Right atrium auricular region (tissue), 2 donors: ENCODE data around the gene ZNF552. TPM values are rescaled to one million over a fixed set of nuclear protein-coding genes. Genes with fewer than 3 reads are reported as not detected.
"Not testable (repeated sequence)": the region's sequence is repeated elsewhere in the genome, so short reads cannot be mapped to it uniquely, and the experiment has no call there.

Experiments used
- DNase-seq: peaks from one replicate; pipeline ENCODE4 v3.0.0-alpha.2; 2019; ENCODE audit warnings: low spot score
- H3K27ac ChIP-seq, 2 donors: fragments of 200-600 bp; sonication (generic); 1 replicate in 1 of 2; 2 replicates in 1 of 2; pipeline ENCODE4 v1.5.1; 2016 to 2019
- H3K27me3 ChIP-seq, 2 donors: fragments of 200-600 bp; sonication (generic); one replicate each; pipeline versions ENCODE4 v1.5.1 to v1.6.0; 2017 to 2019
- H3K36me3 ChIP-seq: fragments of 200-600 bp; sonication (generic); one replicate; pipeline ENCODE4 v1.5.1; 2016
- H3K4me1 ChIP-seq, 2 donors: fragments of 200-600 bp; sonication (generic); one replicate each; pipeline versions ENCODE4 v1.5.1 to v1.6.0; 2017 to 2019
- H3K4me3 ChIP-seq, 2 donors: fragments of 200-600 bp; sonication (generic); 1 replicate in 1 of 2; 2 replicates in 1 of 2; pipeline ENCODE4 v1.5.1; 2017 to 2019; ENCODE audit warnings: mild to moderate bottlenecking in 1 of 2, moderate library complexity in 1 of 2
- H3K9me3 ChIP-seq, 2 donors: fragments of 200-600 bp; sonication (generic); one replicate each; pipeline ENCODE4 v1.5.1; 2019
- total RNA-seq, 2 donors: library from RNA; depleted of rRNA; stranded (reverse); fragments of >200 nt; gene quantifications; one replicate each; pipeline ENCODE4 v1.1.0, GENCODE V29; 2016
- TF ChIP-seq, protein P1 (sequence below), 2 donors: fragments of 200-600 bp; sonication (generic); IDR thresholded peaks; one replicate each; pipeline ENCODE4 v1.5.1; 2019; ENCODE audit warnings: antibody characterized with exemption in 2 of 2

ZNF552 gene
- total RNA-seq, 2 donors from 2014 or later = 1.0 to 5.3 TPM

DNA sequence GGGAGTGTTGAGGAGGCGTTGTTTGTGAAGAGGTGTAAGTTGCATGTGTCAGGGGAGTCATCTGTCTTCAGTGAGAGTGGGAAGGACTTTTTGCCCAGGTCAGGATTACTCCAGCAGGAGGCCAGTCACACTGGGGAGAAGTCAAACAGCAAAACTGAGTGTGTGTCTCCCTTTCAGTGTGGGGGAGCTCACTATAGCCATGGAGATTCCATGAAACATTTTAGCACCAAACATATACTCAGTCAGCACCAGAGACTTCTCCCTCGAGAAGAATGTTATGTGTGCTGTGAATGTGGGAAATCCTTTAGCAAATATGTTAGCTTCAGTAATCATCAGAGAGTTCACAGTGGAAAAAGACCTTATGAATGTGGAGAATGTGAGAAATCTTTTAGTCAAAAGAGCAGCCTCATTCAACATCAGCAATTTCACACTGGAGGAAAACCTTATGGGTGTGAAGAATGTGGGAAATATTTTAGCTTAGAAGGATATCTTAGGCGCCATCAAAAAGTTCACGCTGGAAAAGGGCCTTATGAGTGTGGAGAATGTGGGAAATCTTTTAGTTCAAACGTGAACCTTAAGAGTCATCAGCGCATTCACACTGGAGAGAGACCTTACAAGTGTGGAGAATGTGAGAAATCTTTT is 26.5 kb upstream of the ZNF552 start:
- H3K27me3 ChIP-seq = no peaks in the 10 kb centered on the region
- DNase-seq = no peak
- H3K4me1 ChIP-seq = no peaks in the 10 kb centered on the region
- TF ChIP-seq, protein P1, sequence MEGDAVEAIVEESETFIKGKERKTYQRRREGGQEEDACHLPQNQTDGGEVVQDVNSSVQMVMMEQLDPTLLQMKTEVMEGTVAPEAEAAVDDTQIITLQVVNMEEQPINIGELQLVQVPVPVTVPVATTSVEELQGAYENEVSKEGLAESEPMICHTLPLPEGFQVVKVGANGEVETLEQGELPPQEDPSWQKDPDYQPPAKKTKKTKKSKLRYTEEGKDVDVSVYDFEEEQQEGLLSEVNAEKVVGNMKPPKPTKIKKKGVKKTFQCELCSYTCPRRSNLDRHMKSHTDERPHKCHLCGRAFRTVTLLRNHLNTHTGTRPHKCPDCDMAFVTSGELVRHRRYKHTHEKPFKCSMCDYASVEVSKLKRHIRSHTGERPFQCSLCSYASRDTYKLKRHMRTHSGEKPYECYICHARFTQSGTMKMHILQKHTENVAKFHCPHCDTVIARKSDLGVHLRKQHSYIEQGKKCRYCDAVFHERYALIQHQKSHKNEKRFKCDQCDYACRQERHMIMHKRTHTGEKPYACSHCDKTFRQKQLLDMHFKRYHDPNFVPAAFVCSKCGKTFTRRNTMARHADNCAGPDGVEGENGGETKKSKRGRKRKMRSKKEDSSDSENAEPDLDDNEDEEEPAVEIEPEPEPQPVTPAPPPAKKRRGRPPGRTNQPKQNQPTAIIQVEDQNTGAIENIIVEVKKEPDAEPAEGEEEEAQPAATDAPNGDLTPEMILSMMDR (IDR thresholded peaks at IDR 0.05) = no peak
- H3K4me3 ChIP-seq = no peak overlapping the region
- no peak overlapping the region for H3K27ac ChIP-seq
- no peaks in the 10 kb centered on the region for H3K9me3 ChIP-seq
- peaks cover 26% of the 10 kb centered on the region for H3K36me3 ChIP-seq

DNA sequence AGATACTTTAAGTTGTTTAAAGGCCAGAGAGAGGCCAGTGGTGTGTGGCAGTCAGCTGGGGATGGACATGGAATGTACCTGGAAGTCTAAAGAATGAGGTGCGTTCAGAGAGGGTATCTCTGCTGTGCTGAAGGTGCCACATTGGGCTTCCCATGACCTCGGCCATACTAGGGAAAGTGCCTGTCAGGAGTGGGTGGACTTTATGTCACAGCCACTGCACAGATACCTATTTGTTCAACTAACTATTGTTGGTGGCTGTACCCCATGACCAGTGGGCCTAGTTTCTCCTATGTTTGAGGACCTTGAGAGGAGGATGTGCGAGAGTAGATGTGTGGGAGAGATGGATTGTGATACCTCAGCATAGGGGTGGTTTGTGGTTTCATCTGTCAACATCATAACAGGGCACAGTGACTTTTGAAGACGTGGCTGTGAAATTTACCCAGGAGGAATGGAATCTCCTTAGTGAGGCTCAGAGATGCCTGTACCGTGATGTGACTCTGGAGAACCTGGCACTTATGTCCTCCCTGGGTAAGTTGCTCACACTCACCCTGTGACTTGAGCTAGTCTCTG is 24.0 kb upstream of the ZNF552 start:
- not testable (repeated sequence) for H3K27me3 ChIP-seq, H3K4me3 ChIP-seq, H3K27ac ChIP-seq, H3K4me1 ChIP-seq, DNase-seq, H3K9me3 ChIP-seq
- peaks cover 22% of the 10 kb centered on the region for H3K36me3 ChIP-seq

DNA sequence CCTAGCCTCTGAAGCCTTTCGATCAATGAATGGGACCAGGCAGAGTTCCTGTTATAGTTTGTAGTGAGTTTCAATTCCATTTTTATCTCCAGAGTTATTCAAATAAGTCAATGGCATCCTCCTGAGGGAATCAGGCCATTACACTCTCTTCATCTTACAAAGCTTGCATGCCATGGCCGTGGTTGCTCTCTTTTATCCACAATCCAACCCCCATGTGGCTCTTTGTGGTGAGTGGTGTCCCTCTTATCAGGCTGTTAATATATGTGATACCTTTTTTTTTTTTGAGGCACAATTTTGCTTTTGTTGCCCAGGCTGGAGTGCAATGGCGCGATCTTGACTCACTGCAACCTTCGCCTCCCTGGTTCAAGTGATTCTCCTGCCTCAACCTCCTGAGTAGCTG is 22.3 kb upstream of the ZNF552 start:
- H3K27me3 ChIP-seq, H3K4me1 ChIP-seq, H3K9me3 ChIP-seq, DNase-seq, H3K27ac ChIP-seq, H3K4me3 ChIP-seq: not testable (repeated sequence)
- H3K36me3 ChIP-seq = peaks cover 15% of the 10 kb centered on the region

DNA sequence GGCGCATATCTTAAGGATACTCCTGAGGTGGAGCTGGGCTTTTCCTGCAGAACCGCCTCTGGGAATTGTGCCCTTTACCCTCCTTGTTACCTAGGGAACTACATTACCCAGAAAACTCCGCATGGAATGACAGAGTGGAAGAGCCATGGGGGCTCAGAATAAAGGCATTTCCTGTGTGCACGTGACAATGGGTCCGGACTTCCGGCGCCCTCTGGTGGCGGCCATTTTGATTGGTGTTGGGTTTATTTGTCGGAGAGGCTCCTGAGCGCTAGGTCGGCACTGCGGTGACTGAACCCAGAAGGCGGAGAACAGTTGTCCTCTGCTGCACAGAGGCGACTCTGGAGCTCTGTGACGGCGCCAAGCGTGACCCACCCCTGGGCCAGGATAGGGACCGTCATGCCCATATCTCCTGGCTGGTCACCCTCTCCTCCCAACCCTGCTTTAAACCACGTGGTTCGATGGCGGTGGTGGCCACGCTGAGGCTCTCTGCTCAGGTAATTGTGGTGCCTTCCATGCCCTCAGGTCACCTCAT is 15.4 kb upstream of the ZNF552 start, which contains the start of gene ZNF587B:
Gene ZNF587B, plus strand, starts transcription at position 229 of the 532 bp plus-strand sequence. Its CDS starts 230 bp downstream, at position 459.
- H3K9me3 ChIP-seq = no peaks in the 10 kb centered on the region
- peak; percentile 85 for DNase-seq
- no peaks in the 10 kb centered on the region for H3K27me3 ChIP-seq
- peaks cover 0 to 35% of the 10 kb centered on the region in 2 donors for H3K4me1 ChIP-seq
- TF ChIP-seq, protein P1 (IDR thresholded peaks at IDR 0.05) = peak; percentile 26 to 63
- peak within 1 kb of the TSS; percentile 40 to 59 for H3K4me3 ChIP-seq
- H3K36me3 ChIP-seq = no peaks in the 10 kb centered on the region
- H3K27ac ChIP-seq = peak within 1 kb of the TSS; percentile 81

DNA sequence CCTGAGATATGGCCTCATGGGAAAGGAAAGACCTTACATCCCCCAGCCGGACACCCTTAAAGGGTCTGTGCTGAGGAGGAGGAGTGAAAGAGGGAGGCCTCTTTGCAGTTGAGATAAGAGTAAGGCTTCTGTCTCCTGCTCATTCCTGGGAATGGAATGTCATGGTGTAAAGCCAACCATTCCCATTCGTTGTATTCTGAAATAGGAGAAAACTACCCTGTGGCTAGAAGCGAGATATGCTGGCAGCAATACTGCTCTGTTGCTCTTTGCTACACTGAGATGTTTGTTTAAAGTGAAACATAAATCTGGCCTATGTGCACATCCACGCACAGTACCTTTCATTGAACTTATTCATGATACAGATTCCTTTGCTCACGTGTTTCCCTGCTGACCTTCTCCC is 14.6 kb upstream of the ZNF552 start:
- DNase-seq = no peak
- peak overlapping the region in 1 of 2 donors; percentile 59 for H3K4me3 ChIP-seq
- peak overlapping the region; percentile 81 for H3K27ac ChIP-seq
- H3K36me3 ChIP-seq = no peaks in the 10 kb centered on the region
- TF ChIP-seq, protein P1 (IDR thresholded peaks at IDR 0.05) = no peak
- peaks cover 0 to 35% of the 10 kb centered on the region in 2 donors for H3K4me1 ChIP-seq
- no peaks in the 10 kb centered on the region for H3K27me3 ChIP-seq
- no peaks in the 10 kb centered on the region for H3K9me3 ChIP-seq

DNA sequence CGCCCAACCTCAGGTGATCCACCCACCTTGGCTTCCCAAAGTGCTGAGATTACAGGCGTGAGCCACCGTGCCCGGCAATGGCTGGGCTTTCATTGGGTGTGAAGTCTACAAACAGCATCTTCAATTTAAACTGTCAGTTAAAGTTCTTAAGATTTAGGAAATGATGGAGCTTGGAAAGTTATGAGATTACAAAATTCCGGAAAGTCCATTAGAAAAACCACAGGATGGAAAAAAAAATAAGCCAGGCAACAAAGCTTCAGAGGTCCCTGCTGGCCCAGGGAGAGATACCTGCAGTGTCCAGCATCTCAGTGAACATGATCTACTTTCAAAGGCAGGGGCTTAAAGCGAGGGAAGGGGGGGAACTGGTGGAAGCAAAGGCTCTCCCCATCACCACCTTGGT is 10.8 kb upstream of the ZNF552 start:
- H3K27ac ChIP-seq = no peak overlapping the region

DNA sequence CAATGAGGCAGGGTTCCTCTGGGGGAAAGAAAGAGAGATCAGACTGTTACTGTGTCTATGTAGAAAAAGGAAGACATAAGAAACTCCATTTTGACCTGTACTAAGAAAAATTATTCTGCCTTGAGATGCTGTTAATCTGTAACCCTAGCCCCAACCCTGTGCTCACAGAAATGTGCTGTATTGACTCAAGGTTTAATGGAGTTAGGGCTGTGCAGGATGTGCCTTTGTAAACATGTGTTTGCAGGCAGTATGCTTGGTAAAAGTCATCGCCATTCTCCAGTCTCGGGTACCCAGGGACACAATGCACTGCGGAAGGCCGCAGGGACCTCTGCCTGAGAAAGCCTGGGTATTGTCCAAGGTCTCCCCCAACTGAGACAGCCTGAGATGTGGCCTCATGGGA is 8.9 kb upstream of the ZNF552 start:
- not testable (repeated sequence) for H3K4me3 ChIP-seq, H3K36me3 ChIP-seq, H3K9me3 ChIP-seq, H3K27me3 ChIP-seq, H3K27ac ChIP-seq, DNase-seq
- peaks cover 0 to 31% of the 10 kb centered on the region in 2 donors for H3K4me1 ChIP-seq

More for the DNA sequence above, 10.8 kb upstream of the ZNF552 start:
- Histone ChIP-seq H3K4me3 (no peak overlapping the region), H3K36me3 (no peaks in the 10 kb centered on the region), H3K9me3 (no peaks in the 10 kb centered on the region), H3K4me1 (peaks cover 0 to 42% of the 10 kb centered on the region in 2 donors), H3K27me3 (no peaks in the 10 kb centered on the region)
- DNase-seq = no peak
- TF ChIP-seq, protein P1 (IDR thresholded peaks at IDR 0.05) = no peak

DNA sequence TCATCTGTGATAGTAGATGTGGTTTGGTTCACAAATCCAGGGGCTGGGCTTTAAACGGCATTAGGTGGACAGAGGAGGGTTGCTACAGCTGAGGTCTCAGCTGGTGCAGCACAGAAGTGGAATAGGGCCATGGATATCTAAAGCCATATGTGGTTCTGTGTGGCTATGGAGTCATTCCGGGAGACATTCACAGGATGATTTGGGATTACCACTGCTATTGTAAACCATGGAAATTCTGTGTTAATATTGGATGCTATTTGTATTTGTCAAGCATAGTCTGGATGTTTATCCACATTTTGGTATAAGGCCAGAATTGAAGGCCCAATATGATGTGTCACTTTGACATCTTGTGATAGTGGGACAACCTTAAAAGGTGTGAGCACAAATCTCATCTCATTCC is 8.4 kb upstream of the ZNF552 start:
- not testable (repeated sequence) for H3K36me3 ChIP-seq, H3K4me3 ChIP-seq, H3K27me3 ChIP-seq, DNase-seq, H3K9me3 ChIP-seq, H3K27ac ChIP-seq
- H3K4me1 ChIP-seq = peaks cover 0 to 26% of the 10 kb centered on the region in 2 donors

DNA sequence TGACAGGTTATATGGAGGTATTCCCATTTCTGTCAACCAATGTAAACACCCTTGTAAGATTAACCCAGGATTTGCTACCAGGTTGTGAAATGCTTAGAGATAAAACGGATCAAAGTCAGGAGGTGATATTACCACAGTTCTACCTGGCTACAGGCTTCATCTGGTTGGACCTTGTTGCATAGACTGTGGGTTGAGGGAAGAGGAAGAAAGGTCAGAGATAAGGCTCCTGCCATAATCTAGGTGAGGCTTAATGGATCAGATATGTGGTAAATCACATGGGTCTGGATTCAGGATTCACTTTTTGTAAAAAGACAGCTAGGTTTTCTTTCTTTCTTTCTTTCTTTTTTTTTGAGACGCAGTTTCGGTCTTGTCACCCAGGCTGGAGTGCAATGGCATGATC is 6.8 kb upstream of the ZNF552 start:
- H3K4me1 ChIP-seq = peaks cover 0 to 25% of the 10 kb centered on the region in 2 donors
- not testable (repeated sequence) for DNase-seq, H3K9me3 ChIP-seq, H3K36me3 ChIP-seq, H3K4me3 ChIP-seq, H3K27ac ChIP-seq, H3K27me3 ChIP-seq

DNA sequence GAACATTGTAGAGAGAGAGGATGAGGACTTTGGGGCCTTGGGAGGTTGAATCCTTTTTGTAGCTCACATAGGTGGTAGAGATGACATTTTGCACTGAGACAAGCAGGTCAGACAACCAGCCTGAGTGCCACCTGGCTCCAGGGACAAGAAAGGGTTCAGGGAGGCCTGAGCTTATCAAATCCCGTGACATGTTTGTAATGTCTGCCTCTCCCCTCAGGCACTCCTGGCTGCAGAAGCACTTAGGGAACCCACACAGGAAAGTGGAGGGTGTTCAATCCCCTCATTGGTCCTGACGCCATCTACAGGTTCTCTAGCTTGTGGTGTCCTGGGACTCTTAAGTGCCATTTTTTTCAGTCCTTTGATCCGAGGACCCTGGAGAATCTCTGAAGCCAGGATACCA is 6.4 kb upstream of the ZNF552 start:
- H3K4me3 ChIP-seq, H3K27ac ChIP-seq, H3K36me3 ChIP-seq, H3K27me3 ChIP-seq, H3K9me3 ChIP-seq, DNase-seq: not testable (repeated sequence)
- H3K4me1 ChIP-seq = peaks cover 0 to 25% of the 10 kb centered on the region in 2 donors
